Epidermal melanocyte (primary cell): ENCODE data around the gene CHST3.
"Not testable (repeated sequence)": the region's sequence is repeated elsewhere in the genome, so short reads cannot be mapped to it uniquely, and the experiment has no call there.

Source experiments
- DNase-seq: peaks from one replicate; pipeline ENCODE4 v3.0.0; 2011; ENCODE audit warnings: low spot score; ENCODE audit not compliant: insufficient read length

The CHST3 gene, protein sequence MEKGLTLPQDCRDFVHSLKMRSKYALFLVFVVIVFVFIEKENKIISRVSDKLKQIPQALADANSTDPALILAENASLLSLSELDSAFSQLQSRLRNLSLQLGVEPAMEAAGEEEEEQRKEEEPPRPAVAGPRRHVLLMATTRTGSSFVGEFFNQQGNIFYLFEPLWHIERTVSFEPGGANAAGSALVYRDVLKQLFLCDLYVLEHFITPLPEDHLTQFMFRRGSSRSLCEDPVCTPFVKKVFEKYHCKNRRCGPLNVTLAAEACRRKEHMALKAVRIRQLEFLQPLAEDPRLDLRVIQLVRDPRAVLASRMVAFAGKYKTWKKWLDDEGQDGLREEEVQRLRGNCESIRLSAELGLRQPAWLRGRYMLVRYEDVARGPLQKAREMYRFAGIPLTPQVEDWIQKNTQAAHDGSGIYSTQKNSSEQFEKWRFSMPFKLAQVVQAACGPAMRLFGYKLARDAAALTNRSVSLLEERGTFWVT

DNA sequence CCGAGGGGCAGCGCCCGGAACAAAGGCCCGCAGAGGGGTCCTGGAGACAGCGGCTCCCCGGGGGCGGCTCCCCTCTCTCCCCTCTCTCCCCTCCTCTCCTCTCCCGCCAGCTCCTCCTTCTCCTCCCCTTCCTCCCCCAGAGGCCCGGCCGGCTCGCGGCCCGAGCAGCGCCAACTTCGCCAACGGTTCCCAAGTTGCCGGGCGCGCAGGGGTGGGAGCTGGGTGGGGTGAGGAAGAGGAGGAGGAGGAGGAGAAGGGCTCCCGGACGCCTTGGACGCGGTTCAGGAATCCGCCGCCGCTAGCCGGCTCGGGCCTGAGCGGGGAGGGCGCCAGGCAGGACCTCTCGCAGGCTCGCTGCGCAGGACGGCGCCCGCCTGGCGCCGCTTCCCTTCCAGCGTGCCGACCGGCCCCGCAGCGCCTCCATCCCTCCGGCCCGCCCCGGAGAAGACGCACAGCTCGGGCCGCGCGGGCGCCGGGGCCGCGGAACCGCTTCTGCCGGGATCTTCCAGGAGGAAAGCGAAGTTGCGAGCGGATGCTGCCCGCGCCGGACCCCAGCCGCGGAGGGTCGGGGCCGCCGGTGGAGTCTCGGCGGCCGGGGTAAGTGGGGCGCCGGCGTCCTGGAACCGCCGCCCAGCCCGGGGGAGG lies at the start of gene CHST3:
CHST3 (plus strand) TSS at position 298 of the 645 bp plus-strand sequence. CDS start 41,448 bp downstream, outside the sequence.
- DNase-seq: no peak

DNA sequence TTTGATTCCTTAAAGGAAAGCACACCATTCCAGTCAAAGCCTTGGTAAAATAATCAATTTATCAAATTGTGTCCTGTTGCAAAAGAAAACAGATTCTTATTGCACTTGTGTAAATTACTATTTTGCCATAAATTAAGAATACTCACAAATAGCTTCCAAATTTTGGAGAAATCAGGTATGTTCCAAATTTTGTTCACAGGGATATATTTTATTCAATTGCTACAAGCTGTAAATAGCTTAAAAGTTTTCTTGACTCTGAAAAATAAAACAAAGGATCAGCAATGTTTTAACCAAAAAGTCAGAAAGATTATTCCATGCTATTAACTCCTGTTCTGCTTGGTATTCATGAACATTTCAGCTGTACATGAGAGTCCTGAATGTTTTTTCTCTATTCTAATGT lies 47.4 kb upstream of the CHST3 start:
- no peak for DNase-seq

DNA sequence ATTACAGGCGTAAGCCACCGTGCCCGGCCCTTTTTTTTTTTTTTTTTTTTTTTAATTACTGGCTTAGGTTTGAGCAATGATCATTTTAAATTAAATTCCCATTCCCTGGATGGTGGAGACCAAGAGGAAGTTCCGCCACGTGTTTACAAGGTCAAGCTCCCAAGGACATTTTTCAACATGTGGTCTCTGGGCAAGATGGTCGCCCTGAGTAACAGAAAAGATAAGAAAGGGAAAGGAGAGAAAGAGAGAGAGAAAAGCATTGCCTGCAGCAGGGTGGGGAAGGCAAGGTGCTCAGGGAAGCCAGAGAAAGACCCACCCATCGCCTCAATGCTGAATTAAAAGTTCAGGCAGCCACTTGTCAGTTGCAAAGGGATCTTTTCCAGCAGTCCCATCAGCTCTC lies 45.2 kb upstream of the CHST3 start:
- DNase-seq: no peak

DNA sequence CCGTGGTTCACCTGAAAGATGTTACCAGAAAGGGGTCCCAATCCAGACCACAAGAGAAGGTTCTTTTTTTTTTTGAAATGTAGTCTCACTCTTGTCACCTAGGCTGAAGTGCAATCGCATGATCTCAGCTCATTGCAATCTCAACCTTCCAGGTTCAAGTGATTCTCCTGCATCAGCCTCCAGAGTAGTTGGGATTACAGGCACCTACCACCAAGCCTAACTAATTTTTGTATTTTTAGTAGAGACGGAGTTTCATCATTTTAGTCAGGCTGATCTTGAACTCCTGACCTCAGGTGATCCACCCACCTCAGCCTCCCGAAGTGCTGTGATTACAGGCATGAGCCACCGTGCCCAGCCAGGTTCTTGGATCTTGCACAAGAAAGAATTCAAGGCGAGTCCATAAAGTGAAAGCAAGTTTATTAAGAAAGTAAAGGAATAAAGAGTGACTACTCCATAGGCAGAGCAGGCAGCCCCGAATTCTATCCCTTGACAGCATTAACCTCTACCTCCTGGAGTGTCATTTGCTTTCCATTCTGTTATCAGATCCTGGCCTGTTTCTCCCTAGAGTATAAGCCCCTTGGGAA lies 44.1 kb upstream of the CHST3 start:
- DNase-seq: not testable (repeated sequence)

DNA sequence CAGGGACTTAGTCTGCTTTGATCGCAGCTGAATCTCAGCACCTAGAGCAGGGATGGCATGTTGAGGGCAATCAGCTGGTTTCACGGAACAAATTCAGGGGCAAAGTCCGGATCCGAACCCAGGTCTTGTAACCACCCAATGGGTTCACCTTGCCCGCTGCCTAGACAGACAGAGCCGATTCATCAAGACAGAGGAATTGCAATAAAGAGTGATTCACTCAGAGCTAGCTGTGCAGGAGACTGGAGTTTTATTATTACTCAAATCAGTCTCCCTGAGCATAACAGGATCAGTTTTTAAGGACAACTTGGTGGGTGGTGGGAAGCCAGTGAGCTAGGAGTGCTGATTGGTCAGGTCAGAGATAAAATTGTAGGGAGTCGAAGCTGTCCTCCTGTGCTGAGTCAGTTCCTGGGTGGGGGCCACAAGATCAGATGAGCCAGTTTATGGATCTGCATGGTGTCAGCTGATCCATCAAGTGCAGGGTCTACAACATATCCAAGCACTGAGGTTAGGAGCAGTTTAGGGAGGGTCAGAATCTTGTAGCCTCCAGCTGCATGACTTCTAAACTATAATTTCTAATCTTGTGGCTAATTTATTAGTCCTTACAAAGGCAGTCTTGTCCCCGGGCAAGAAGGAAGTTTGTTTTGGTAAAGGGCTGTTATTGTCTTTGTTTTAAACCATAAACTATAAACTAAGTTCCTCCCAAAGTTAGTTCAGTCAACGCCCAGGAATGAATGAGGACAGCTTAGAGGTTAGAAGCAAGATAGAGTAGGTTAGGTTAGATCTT lies 43.5 kb upstream of the CHST3 start:
- no peak for DNase-seq

DNA sequence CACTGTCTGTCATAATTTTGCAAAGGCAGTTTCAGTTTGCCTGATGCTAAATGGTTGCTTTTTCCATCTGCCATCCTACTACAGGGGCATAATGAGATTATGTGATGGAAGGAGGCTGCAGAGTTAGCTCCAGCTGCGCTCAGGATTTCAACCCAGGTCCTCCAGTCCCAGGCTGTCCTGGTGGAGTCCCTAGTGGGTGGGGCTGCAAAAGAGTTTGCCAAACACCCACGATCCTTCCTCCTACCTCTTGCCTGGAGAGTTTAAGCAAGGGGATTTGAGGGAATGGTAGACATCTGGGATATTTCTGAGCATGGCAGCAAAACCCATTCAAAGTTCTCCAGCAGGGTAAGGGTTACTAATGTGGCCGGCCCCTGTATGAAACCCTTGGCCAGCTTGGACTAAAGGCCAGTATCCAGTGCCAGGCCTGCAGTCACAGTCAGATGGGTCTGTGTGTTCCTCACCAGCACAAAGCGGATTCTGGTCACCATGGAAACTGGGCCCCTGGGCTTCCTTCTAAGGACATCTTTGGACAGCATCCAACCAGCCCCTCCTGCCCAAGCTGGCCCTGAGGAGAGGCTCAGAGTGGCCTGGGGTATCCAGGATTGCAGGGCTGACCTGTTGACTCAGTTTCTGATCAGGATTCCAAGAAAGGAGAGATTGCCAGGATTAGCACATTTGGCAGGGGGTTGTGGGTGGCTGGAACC lies 42.7 kb upstream of the CHST3 start:
- DNase-seq: no peak

DNA sequence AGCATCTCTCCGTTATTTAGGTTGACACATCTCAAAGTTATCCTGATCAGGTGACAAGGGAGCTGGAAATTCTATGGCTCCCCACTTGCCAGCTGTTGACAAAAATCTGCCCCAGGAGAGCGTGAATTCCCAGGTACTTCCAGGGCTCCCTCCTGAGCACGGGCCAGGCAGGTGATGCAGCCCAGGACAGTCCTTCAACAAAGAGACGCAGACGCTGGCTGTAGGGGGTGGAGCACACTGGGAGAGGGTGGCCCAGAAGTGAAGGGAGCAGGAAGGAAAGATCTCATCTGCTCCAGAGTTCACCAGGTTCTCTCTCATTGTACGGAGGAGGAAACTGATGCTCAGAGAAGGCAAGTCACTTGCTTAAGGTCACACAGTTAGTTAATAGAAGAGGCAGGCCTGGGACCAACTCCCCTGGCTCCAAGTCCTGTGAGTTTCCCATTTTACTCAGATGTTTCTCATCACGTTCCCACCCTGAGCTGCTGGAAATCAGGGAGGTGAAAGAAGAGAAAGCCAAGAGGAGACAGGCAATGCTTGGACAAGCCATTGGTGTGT lies 41.0 kb upstream of the CHST3 start:
- no peak for DNase-seq

DNA sequence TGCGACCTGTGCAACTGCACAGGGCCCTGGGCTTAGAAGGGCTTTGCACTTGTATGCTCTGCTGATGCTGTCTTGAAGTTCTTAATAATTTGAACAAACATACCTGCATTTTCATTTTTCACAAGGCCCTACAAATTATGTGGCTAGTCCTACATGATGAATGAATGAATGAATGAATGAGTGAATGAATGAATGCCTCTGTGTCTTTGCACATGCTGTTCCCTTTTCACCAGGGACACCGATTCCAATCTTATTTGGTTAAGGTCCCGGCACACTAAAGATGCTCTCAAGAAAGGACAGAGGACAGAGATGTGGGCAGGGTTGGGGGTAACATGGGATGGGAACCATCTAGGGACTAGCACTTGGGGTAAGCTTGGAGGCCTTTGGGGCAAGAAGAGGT lies 39.4 kb upstream of the CHST3 start:
- no peak for DNase-seq

DNA sequence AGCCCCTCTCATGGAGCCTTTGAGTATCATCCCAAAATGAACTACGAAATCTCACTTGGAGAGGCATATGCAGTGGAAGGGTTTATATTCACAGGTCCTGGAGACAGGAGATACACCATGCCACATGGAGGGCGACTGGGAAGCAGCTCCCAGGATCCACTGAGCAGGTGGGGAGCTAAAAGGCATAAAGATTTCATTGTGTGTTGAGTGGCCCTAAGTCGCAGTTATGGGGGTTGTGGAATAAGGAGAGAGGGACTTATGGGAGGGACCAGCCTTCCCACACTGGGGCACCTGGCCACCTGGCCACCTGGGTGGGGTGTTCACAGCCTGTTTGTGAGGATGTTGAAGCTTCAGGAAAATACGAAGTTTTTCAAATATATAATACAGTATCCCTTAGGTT lies 37.0 kb upstream of the CHST3 start:
- no peak for DNase-seq

DNA sequence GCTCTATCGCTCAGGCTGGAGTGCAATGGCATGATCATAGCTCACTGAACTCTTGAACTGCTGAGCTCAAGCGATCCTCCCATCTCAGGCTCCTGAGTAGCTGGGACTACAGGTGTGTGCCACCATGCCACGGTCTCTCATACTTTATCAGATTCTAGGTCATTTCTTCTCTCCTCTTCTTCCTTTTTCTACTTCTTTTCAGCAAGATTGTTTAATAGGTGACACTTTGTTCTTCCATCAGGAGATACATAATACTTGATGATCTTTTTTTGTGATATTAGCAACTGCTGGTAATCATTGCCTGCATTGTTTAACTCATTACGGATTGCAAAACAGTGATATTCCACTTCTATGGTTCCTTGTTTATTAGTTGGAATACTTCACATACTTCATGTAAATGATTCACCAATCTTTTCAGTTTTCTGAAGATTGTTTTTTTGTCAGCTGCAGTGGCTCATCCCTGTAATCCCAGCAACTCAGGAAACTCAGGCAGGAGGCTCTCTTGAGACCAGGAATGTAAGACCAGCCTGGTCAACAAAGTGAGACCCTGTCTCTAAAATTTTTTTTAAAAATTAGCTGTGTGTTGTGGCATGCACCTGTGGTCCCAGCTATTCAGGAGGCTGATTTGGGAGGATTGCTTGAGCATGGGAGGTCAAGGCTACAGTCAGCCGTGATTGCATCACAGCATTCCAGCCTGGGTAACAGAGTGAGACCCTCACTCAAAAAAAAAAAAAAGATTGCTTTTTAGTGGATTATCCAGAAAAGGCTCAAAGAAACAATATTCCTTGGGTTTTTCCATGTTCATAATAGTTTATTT lies 36.2 kb upstream of the CHST3 start:
- no peak for DNase-seq

DNA sequence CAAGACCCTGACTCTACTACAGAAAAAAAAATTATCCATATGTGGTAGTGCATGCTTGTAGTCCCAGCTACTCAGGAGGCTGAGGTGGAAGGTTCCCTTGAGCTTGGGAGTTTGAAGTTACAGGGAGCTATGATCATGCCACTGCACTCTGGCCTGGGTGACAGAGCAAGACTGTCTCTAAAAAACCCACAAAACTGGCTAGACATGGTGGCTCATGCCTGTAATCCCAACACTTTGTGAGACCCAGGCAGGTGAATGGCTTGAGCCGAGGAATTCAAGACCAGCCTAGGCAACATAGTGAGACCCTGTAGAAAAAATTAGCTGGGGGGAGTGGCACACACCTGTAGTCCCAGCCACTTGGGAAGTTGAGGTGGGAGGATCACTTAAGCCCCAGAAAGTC lies 32.9 kb upstream of the CHST3 start:
- DNase-seq: no peak

DNA sequence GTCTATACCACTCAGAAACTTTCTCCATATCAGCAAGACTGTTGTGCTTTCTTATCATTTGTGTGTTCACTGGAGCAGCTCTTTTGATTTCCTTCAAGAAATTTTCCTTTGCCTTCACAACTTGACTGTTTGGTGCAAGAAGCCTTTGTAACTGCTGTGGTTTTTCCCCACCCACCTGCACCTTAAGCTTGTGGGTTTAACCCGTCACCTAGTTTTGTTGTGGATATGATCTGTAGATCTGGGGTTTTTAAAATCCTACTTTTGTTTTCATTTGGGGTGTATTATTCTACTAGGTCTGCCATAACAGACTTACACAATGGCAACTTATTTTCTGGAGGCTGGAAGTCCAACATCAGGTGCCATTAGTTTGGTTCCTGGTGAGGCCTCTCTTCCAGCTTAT lies 30.5 kb upstream of the CHST3 start:
- no peak for DNase-seq

DNA sequence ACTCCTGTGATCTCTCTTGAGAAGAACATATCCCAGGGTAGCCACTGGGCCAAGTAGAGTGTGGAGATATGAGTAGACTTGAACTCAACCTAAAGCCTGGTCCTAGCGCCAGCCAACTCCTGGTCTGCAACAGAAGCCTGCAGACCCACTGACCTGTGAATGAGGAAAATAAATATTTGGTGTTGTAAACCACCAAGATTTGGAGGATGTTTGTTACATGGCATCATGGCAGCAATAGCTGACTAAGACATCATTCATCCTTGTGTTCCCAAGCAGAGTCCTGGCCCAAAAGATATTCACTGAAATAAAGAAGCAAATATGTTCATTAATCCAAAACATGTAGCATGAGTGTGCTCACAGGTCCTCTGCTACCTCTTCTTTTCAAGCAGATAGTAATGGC lies 26.0 kb upstream of the CHST3 start:
- no peak for DNase-seq

DNA sequence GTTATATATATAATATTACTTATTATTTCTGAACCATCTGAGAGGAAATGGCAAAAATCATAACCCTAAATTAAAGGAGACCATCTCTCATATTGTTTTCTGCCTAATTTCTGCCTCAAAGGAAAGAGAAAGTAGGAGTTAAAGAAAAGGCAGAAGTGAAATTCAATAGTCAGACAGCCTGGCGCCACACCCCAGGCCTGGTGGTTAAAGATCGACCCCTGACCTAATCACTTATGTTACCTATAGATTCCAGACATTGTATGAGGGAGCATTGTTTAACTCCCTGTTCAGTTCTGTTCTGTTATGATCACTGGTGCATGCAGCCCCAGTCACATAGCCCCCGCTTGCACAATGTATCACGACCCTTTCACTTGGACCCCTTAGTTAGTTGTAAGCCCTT lies 24.9 kb upstream of the CHST3 start:
- DNase-seq: no peak

DNA sequence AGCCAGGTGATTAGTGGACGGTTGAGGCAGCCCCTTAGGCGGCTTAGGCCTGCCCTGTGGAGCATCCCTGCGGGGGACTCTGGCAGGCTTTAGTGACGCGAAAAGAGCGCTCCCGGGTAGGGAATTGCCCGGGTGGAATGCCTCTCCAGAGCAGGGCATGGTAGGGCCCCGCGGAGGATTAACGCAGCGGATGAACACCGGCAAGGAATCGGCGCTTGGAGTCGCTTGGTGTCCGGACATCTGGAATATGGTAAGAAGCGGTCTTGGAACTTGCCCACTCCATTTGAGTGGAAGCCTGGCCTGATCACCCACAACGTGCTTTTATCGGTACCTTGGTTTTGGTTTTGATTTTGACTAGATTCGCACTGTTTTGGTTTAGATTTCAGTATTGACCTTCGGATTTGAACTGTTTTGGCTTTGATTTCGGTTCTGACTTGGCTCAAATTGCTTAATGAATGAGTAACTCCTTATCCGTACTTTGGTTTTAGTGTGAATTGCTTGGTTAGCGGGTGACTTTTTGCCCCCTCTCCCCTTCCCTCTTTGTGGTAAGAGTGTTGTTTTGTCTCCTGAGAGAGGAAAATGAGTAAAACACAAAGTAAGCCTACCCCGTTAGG lies 24.2 kb upstream of the CHST3 start:
- no peak for DNase-seq

DNA sequence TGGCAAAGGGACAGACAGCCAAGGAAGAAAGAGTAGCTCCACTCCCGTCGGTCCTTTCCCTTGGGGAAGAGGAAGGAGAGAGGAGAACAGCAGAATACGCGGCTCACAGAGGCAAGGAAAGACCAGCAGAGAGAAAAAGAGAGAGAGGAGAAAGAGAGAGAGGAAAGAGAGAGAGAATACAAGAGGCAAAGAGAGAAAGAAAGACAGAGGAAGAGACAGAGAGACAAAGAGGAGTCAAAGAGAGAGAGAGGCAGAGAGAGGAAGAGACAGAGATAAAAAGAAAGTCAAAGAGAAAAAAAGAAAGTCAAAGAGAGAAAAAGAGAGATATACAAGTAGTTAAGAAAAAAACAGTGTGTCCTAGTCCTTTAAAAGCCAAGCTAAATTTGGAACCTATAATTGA lies 23.4 kb upstream of the CHST3 start:
- DNase-seq: no peak

DNA sequence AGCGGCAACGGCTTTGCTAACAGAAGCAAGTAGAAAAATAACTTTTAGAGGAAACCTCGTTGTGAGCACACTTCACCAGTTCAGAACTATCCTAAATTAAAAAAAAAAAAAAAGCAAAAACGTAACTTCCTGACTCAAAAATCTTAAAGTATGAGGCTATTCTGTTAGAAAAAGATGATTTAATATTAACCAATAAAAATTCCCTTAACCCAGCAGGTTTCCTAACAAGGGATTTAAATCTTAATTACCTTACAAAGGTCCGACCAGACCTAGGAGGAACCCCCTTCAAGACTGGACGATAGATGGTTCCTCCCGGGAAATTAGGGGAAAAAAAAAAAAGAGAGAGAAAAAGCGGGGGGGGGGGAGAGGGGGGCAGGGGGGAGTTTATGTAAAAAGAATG lies 22.9 kb upstream of the CHST3 start:
- no peak for DNase-seq

DNA sequence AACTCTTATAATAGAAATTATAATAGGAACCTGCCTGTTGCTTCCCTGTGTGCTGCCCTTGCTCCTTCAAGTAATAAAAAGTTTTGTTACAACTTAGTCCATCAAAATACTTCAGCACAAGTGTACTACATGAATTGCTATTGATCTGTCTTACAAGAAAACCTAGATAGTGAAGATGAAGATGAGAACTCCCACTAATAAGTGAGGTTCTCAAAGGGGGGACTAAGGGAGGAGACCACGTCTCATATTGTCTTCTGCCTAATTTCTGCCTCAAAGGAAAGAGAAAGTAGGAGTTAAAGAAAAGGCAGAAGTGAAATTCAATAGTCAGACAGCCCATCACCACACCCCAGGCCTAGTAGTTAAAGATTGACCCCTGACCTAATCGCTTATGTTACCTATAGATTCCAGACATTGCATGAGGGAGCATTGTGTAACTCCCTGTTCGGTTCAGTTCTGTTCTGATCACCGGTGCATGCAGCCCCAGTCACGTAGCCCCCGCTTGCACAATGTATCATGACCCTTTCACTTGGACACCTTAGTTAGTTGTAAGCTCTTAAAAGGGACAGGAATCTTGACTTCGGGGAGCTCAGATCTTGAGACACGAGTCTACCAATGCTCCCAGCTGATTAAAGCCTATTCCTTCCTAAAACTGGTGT lies 18.2 kb upstream of the CHST3 start:
- no peak for DNase-seq

DNA sequence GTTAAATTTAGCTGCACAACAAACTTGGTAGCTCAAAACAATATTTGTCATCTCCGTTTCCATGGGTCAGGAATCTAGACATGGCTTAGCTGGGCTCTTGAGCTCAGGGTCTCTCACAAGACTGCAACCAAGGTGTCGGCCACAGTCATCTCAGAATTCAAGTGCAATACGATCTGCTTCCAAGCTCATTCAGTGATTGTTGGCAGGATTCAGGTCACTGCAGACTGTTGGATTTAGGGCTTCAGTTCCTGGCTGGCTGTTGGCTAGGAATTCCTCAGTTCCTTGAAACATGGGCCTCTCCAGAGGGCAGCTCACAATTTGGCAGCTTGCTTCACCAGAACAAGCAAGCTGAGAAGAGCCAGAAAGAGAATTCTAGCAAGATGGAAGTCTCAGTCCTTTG lies 17.5 kb upstream of the CHST3 start:
- no peak for DNase-seq
